GM21528 (cell line): ENCODE measurements around the gene RRP15.

ENCODE experiments used
- ATAC-seq: cut with Tn5 transposase; IDR thresholded peaks from one replicate; pipeline ENCODE4 v1.9.1; 2021; ENCODE audit warnings: mild to moderate bottlenecking, moderate library complexity; ENCODE audit not compliant: unreplicated experiment, low FRiP score

Gene RRP15

GRCh38 chr1:218284917-218285635, at the start of gene RRP15:
TSS of gene RRP15 (plus strand) at chr1:218285293. CDS start at chr1:218285317, 24 bp downstream.
- ATAC-seq, result peak; percentile 100

DNA sequence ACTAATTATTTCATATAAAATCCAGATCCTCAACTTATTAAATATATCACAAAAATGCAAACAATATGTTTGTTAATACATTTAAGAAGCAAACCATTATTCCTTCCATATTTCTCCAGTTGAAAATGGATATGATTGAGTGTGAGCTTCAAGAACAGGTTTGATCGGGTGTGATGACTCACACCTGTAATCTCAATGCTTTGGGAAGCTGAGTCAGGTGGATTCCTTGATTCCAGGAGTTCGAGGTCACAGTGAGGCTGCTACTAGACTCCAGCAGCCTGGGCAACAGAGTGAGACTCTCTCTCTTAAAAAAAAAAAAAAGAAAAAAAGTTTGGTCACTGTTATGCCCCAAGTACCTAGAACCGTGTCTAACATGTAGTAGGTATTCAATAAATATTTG, 42.9 kb upstream of the RRP15 start:
- ATAC-seq, result no peak

- ATAC-seq, result no peak
Measured at GRCh38 chr1:218247339-218247738, 37.8 kb upstream of the RRP15 start.

GRCh38 chr1:218249338-218250140, 35.6 kb upstream of the RRP15 start:
- ATAC-seq, result no peak

DNA sequence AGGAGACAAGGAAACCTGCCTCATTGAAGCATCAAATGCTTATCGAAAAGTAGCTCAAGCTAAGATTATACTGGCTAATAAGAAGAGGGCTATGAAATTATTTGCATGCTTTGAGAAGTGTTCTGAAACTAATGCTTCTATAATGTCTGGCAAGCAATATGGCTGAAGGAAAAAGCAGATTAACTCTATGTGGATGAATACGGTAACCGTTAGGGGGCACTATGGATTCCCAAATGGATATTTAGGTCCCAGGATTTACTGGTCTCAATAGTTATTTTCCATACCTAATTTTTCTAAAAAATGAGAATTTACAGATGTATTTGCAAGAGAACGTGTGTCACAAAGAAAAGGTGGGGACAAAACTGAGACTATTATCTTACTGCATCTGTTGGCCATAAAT, 34.6 kb upstream of the RRP15 start:
- no peak for ATAC-seq

DNA sequence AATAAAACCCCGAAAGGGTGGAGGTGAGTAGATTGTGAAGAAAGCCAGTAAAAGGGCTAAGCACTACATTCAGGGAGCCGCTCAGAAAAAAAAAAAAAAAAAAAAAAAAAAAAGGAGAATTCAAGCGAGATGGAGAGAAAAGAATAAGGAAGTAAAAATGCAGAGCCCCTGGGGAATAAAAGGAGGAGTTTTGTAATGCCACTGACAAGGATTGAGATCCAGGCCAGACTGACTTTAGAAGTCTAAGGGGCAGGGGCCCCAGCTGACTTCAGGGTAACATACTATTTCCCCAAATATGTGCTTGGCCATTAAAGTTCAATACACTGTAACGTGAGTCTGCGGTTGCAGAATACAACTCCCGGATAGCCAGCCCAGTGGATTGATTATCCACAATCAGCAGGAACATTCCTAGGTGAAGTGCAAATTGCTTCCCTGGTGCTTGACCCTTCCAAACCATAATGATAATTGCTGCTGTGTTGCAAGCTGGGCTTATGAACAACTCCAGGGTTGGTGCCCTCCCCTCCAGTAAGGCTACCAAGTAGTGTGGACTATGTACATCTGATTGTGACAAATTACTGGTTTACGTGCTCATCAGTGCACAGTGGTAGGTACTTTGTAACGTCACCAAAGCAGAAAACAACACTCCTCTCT, 30.7 kb upstream of the RRP15 start:
- no peak for ATAC-seq

DNA sequence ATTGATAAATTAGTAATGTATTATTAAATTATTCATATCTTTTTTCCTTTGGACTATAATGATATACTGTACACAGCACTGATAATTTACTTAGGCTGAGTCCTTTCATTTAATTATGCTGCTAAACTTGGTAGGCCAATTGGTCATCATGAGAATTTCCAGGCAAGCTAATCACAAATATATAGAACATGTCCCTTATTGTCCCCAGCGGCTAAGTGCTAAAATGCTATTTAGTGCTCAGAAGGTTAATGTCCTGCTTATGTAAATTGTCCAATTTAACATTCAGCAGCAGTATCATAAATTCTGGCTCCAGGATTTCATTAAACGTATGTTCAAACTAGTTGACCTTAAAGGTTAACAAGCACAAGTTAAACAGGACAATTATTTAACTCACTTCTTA, 30.0 kb upstream of the RRP15 start:
- no peak for ATAC-seq

GRCh38 chr1:218257371-218257770, 27.7 kb upstream of the RRP15 start:
- ATAC-seq, result no peak

- no peak for ATAC-seq
Measured at GRCh38 chr1:218257971-218258370, 27.1 kb upstream of the RRP15 start.

GRCh38 chr1:218259339-218259738, 25.8 kb upstream of the RRP15 start:
- ATAC-seq, result no peak

GRCh38 chr1:218259800-218260199, 25.3 kb upstream of the RRP15 start:
- ATAC-seq, result no peak

- no peak for ATAC-seq
Measured at GRCh38 chr1:218262259-218262658, 22.8 kb upstream of the RRP15 start.

DNA sequence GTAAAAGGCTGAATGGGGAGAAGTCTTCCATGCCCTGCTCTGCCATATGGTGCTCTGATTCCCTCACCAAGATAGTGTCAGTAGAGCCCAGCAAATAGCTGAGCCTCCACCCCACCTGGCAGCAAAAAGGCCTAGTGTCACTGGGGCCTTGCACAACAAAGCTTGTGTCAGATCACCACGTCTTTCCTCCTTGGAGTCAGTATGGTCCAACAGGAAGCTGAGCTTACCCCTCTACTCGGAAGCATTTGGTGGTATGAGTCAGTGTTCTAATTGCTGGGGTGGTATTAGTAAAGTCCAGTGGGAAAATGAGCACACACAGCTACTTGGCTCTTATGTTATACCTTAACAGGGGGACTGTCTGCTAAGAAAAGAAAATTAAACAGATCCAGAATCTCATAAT, 18.7 kb upstream of the RRP15 start:
- ATAC-seq, result no peak

DNA sequence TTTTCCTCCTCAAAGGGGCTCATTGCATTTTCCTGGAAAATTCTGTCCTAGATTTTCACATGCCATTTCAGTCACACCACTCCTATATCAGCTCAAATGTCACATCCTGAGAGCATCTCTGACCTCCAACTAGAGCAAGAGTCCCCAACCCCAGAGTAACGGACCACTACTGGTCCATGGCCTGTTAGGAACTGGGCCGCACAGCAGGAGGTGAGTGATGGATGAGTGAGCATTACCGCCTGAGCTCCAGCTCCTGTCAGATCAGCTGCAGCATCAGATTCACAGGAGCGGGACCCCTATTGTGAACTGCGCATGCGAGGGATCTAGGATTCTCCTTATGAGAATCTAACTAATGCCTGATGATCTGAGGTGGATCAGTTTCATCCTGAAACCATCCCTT, 12.7 kb upstream of the RRP15 start:
- no peak for ATAC-seq

- no peak for ATAC-seq
Measured at GRCh38 chr1:218273762-218274479, 11.2 kb upstream of the RRP15 start.

DNA sequence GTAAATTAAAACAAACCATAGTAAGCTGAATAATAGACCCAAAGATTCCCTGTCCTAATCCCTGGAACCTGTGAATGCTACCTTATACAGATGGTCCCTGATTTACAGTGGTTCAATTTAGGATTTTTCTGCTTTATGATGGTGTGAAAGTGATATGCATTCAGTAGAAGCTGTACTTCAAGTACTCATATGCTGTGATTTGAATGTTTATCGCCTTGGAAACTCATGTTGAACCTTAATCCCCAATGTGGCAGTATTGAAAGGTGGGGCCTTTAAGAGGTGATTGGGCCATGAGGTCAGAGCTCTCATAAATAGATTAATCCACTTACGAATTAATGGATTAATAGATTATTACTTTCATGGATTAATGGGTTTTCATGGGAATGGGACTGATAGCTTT, 10.6 kb upstream of the RRP15 start:
- ATAC-seq, result no peak

DNA sequence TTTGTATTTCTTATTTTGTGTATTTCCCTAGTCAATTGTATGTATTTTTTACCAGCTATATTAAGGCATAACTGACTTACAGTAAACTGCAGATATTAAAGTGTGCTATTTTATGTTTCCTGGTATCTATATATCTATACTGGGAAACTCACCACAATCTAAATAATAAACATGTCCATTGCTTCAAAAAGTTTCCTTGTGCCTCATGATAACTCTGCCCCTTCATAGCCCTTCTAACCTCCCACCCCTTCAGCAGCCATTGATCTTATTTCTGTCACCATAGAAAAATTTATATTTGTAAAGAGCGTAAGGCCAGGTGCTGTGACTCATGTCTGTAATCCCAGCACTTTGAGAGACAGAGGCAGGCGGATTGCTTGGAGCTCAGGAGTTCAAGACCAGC, 9.3 kb upstream of the RRP15 start:
- no peak for ATAC-seq

- no peak for ATAC-seq
Measured at GRCh38 chr1:218281285-218281684, 3.8 kb upstream of the RRP15 start.

DNA sequence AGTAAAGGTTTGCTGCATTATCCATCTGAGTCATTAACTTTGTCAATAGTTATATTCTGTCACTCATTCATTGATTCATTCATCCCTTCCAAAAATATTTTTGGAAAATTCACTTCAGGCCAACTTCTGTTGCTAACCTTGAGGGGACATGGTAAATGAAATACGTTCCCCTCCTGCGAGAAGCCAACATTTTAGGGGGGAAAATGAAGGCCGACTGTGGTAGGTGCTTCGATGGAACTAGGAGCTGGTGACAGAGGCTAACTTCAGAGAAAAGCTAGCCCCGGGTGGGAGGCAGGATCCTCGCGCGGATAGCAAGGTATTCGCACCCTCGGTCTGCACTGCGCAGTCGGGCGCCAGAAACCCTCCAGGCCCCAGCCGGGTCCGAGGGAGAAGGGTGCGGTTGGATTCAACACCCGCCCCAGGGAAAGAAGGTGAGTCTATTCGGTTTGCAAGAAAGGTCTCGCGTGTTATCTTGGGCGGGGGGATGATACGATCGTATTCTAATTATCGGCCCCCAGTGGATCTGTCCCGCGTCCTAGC, 646 bp upstream of the RRP15 start:
- ATAC-seq, result peak; percentile 41

DNA sequence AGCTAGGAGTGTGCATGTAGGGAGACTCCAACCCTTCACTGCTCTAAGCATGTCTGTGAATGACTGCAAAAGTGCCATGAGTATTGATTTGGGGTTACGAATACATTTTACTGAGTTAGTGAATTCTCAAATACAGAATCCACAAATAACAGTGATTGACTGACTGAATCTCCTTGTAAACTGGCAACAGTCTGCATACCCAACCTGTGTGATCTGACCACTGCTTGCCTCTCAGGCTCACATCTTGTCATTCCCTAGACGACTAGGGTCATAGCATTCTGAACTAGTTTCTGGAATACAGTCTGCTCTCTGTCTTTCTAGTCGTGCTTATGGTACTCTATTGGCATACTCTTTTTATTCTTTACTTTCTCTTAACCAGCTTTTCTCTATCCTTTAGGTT, 7.4 kb downstream of the RRP15 start:
- no peak for ATAC-seq

DNA sequence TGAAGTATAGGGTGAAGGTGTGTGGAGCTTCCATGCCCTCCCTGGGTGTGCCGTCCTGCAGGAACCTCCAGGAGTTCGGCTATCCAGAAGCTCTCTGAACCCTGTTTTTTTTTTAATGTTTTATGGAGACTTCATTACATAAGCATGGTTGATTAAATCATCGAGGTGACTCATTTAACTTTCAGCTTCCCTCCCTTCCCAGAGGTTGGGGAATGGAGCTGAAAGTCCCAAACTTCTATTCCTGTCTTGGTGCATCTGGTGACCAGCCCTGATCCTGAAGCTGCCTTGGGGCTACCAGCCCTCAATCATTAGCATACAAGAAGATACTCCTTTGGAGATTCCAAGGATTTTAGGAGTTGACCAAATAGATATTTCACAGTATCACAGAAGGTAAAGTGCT, 9.5 kb downstream of the RRP15 start:
- no peak for ATAC-seq
